Astrocyte of the cerebellum (primary cell): Measurements from ENCODE around the gene ACTL7B.
"Not testable (repeated sequence)": the region's sequence is repeated elsewhere in the genome, so short reads cannot be mapped to it uniquely, and the experiment has no call there.

Experiments used
- DNase-seq: peaks from one replicate; pipeline ENCODE4 v3.0.0-alpha.2; 2011; ENCODE audit warnings: low read depth
- H3K4me3 ChIP-seq: 2 replicates; pipeline ENCODE4 v1.5.1; 2011; ENCODE audit warnings: mild to moderate bottlenecking, low read depth, low read length, moderate library complexity
- CTCF ChIP-seq: IDR thresholded peaks from 2 replicates; pipeline ENCODE4 v1.5.1; 2012; ENCODE audit warnings: low read length, low read depth, moderate library complexity, mild to moderate bottlenecking; ENCODE audit errors: missing control alignments
- in situ Hi-C: cut with HindIII; loops from 2 replicates; pipeline ENCODE4 v1.10.0; 2017; ENCODE audit warnings: low sequenced_read_pairs

The ACTL7B gene

GRCh38 chr9:108855888-108856287, at the start of gene ACTL7B:
ACTL7B (minus strand) TSS chr9:108855986; CDS start chr9:108855930, 56 bp downstream.
- no peak for DNase-seq
- H3K4me3 ChIP-seq, result no peak within 1 kb of the TSS
- no peak for TF ChIP-seq CTCF
- in situ Hi-C loops, result no loop called here

- TF ChIP-seq CTCF, result no peak
- H3K4me3 ChIP-seq, result no peak overlapping the region
- DNase-seq, result no peak
- in situ Hi-C loops, result no loop called here
These were observed 49.7 kb upstream of the ACTL7B start for GRCh38 chr9:108905494-108905893.

GRCh38 chr9:108904161-108904560, 48.4 kb upstream of the ACTL7B start:
- in situ Hi-C loops, result no loop called here
- DNase-seq, result no peak
- no peak for TF ChIP-seq CTCF
- H3K4me3 ChIP-seq, result no peak overlapping the region

- no peak overlapping the region for H3K4me3 ChIP-seq
- DNase-seq, result no peak
- no peak for TF ChIP-seq CTCF
- in situ Hi-C loops, result no loop called here
These were observed 47.8 kb upstream of the ACTL7B start for GRCh38 chr9:108903420-108904103.

GRCh38 chr9:108900176-108900575, 44.4 kb upstream of the ACTL7B start:
- no peak for DNase-seq
- TF ChIP-seq CTCF, result no peak
- H3K4me3 ChIP-seq, result no peak overlapping the region
- in situ Hi-C loops, result no loop called here

GRCh38 chr9:108899023-108899695, 43.4 kb upstream of the ACTL7B start:
- H3K4me3 ChIP-seq, in situ Hi-C loops, DNase-seq: not testable (repeated sequence)

GRCh38 chr9:108897324-108898096, 41.7 kb upstream of the ACTL7B start:
- H3K4me3 ChIP-seq, result no peak overlapping the region
- no peak for TF ChIP-seq CTCF
- in situ Hi-C loops, result no loop called here

More at GRCh38 chr9:108897324-108898096, 41.7 kb upstream of the ACTL7B start:
- no peak for DNase-seq
